ENCODE measurements around the gene KIF19.

KIF19 gene

GRCh38 chr17:74362069-74362405 lies 36.0 kb downstream of the KIF19 start:
- DNase-seq (ENCODE audit: low read depth in 2 of 2, low spot score in 1 of 2): no peak

GRCh38 chr17:74362810-74363498 lies 36.9 kb downstream of the KIF19 start:
- DNase-seq (ENCODE audit: low read depth in 2 of 2, low spot score in 1 of 2): no peak

GRCh38 chr17:74367206-74367605 lies 41.2 kb downstream of the KIF19 start, which contains the start of gene GPR142:
TSS of gene GPR142 (plus strand) at chr17:74367506. CDS start at chr17:74369541, 2,035 bp downstream.
- DNase-seq (ENCODE audit: low read depth in 2 of 2, low spot score in 1 of 2): no peak

GRCh38 chr17:74368341-74369081 lies 42.5 kb downstream of the KIF19 start:
- peak; percentile 33 to 61 for DNase-seq (ENCODE audit: low read depth in 2 of 2, low spot score in 1 of 2)

GRCh38 chr17:74369221-74369620 lies 43.2 kb downstream of the KIF19 start:
- peak; percentile 33 for DNase-seq (ENCODE audit: low read depth in 2 of 2, low spot score in 1 of 2)

- no peak for DNase-seq (ENCODE audit: low read depth in 2 of 2, low spot score in 1 of 2)
These were observed 43.9 kb downstream of the KIF19 start for GRCh38 chr17:74369665-74370490.

- no peak for DNase-seq (ENCODE audit: low read depth in 2 of 2, low spot score in 1 of 2)
These were observed 45.7 kb downstream of the KIF19 start for GRCh38 chr17:74371653-74372147.

- DNase-seq (ENCODE audit: low read depth in 2 of 2, low spot score in 1 of 2): no peak
These were observed 46.4 kb downstream of the KIF19 start for GRCh38 chr17:74372426-74372825.

GRCh38 chr17:74373838-74374606 lies 48.0 kb downstream of the KIF19 start:
- DNase-seq (ENCODE audit: low read depth in 2 of 2, low spot score in 1 of 2): no peak

GRCh38 chr17:74374858-74375257 lies 48.8 kb downstream of the KIF19 start:
- no peak for DNase-seq (ENCODE audit: low read depth in 2 of 2, low spot score in 1 of 2)

- peak; percentile 84 to 86 for DNase-seq (ENCODE audit: low read depth in 2 of 2, low spot score in 1 of 2)
These were observed 53.6 kb downstream of the KIF19 start for GRCh38 chr17:74379495-74380085.

- DNase-seq (ENCODE audit: low read depth in 2 of 2, low spot score in 1 of 2): no peak
These were observed 54.3 kb downstream of the KIF19 start for GRCh38 chr17:74380086-74380958.

- no peak for DNase-seq (ENCODE audit: low read depth in 2 of 2, low spot score in 1 of 2)
These were observed 55.2 kb downstream of the KIF19 start for GRCh38 chr17:74380959-74381808.

GRCh38 chr17:74383141-74383540 lies 57.1 kb downstream of the KIF19 start:
- DNase-seq (ENCODE audit: low read depth in 2 of 2, low spot score in 1 of 2): no peak

GRCh38 chr17:74385201-74385600 lies 59.2 kb downstream of the KIF19 start:
- DNase-seq (ENCODE audit: low read depth in 2 of 2, low spot score in 1 of 2): no peak

- no peak for DNase-seq (ENCODE audit: low read depth in 2 of 2, low spot score in 1 of 2)
These were observed 60.4 kb downstream of the KIF19 start for GRCh38 chr17:74386386-74386785.

- DNase-seq (ENCODE audit: low read depth in 2 of 2, low spot score in 1 of 2): no peak
These were observed 61.6 kb downstream of the KIF19 start for GRCh38 chr17:74387365-74388218.
